SK-N-SH treated with all-trans-retinoic acid at 6 μM for 48 hours (cell line): Measurements from ENCODE around the gene KNCN.

Experiments used
- RARB ChIP-seq: fragments of 250-450 bp; sonication (Bioruptor Pico); IDR thresholded peaks from 2 replicates; pipeline ENCODE4 v1.8.0; 2021; ENCODE audit warnings: mild to moderate bottlenecking, moderate library complexity
- TCF4 ChIP-seq: fragments of 250-450 bp; sonication (Bioruptor Pico); IDR thresholded peaks from 2 replicates; pipeline ENCODE4 v1.8.0; 2021; ENCODE audit warnings: mild to moderate bottlenecking, moderate library complexity, borderline replicate concordance
- ZFP30 ChIP-seq: fragments of 450-650 bp; formaldehyde crosslinking; IDR thresholded peaks from 2 replicates; pipeline ENCODE4 v1.5.0; 2022; ENCODE audit warnings: mild to moderate bottlenecking, moderate library complexity
- ZNF565 ChIP-seq: fragments of 450-650 bp; formaldehyde crosslinking; conservative IDR thresholded peaks from 2 replicates; pipeline ENCODE4 v1.5.0; 2020; ENCODE audit warnings: low read depth, mild to moderate bottlenecking, moderate library complexity

DNA sequence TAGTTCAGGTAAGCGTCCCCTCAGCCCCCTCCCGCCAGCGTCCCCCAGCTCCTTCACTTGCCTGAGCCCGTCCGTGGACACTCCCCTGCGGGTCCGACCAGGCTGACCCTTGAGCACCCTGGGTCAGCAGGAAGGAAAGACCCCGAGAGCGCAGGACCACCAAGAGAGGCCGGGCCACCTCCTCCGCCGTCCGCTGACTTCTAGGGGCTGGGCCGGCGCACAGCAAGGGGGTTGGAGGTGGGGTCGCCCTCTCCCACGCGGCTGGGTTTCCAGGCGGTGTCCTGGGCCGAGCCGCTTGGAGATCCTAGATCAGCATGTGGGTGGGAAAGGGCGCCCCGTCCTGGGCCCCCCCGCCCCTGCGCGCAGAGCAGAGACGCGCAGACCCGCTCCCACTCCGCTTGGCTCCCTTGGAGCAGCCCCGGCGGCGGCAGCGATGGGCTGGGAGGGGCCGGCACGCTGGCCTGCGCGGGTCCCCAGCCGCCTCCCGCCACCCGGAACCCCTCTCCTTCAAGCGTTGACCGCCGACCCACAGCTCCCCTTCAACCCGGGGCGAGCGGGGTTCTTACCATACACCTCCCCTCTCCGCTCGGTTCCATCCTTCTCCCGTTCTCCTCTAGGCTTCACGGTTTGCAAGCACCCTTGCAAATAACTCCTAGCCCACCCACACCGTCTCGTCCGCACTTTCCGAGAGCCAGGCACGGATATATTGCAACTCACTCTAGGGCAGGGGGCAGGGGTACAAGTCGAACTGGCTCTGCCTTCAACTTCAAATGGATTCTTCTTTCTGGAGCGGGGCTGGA lies 7.5 kb downstream of the KNCN start:
- TF ChIP-seq TCF4 (CRISPR knock-in tag) = no peak
- no peak for TF ChIP-seq ZNF565 (CRISPR knock-in tag)
- no peak for TF ChIP-seq RARB (CRISPR knock-in tag)
- no peak for TF ChIP-seq ZFP30 (CRISPR knock-in tag)
